Lung (tissue), 12 donors: ENCODE measurements around the gene FGGY. TPM values are rescaled to one million over a fixed set of nuclear protein-coding genes. Genes with fewer than 3 reads are reported as not detected.

Source experiments
- ATAC-seq: fragments of 200-7000 bp; cut with Tn5 transposase; one replicate; pipeline ENCODE4 v1.9.1; 2020; ENCODE audit warnings: moderate number of reproducible peaks; ENCODE audit not compliant: insufficient read depth, low FRiP score
- DNase-seq, 3 donors: peaks; one replicate each; pipeline ENCODE4 v3.0.0-alpha.2; 2013 to 2017
- H3K27ac ChIP-seq, 2 donors: one replicate each; pipeline ENCODE4 v1.5.1; 2013; ENCODE audit warnings: mild to moderate bottlenecking in 2 of 2, moderate library complexity in 2 of 2, control low read depth in 1 of 2, inconsistent platforms in 1 of 2, low read depth in 1 of 2, low read length in 1 of 2
- H3K27me3 ChIP-seq, 3 donors: one replicate each; pipeline ENCODE4 v1.5.1; 2013; ENCODE audit warnings: low read length in 2 of 3; ENCODE audit not compliant: control insufficient read depth in 3 of 3, insufficient read depth in 3 of 3
- H3K36me3 ChIP-seq, 4 donors: one replicate each; pipeline ENCODE4 v1.5.1; 2013; ENCODE audit warnings: low read length in 4 of 4, mild to moderate bottlenecking in 1 of 4, moderate library complexity in 1 of 4; ENCODE audit not compliant: control insufficient read depth in 4 of 4, insufficient read depth in 4 of 4
- H3K4me1 ChIP-seq, 5 donors: one replicate each; pipeline ENCODE4 v1.5.1; 2013; ENCODE audit warnings: low read length in 5 of 5, mild to moderate bottlenecking in 2 of 5, moderate library complexity in 1 of 5; ENCODE audit not compliant: control insufficient read depth in 5 of 5, insufficient read depth in 5 of 5
- H3K4me3 ChIP-seq: one replicate; pipeline ENCODE4 v1.5.1; 2013; ENCODE audit warnings: mild to moderate bottlenecking, control low read depth, moderate library complexity
- H3K9ac ChIP-seq, 2 donors: one replicate each; pipeline ENCODE4 v1.5.1; 2013; ENCODE audit warnings: low read length in 2 of 2, control low read depth in 1 of 2; ENCODE audit not compliant: insufficient read depth in 1 of 2
- H3K9me3 ChIP-seq, 4 donors: one replicate each; pipeline ENCODE4 v1.5.1; 2013; ENCODE audit warnings: low read length in 3 of 4, mild to moderate bottlenecking in 1 of 4, moderate library complexity in 1 of 4; ENCODE audit not compliant: control insufficient read depth in 4 of 4, insufficient read depth in 3 of 4
- WGBS, 2 donors: extraction: QIAGEN DNeasy Blood & Tissue Kit; methylation state at CpG; one replicate each; pipeline ENCODE4 v1.1.7; 2013; 5-methylcytosine and 5-hydroxymethylcytosine counted together
- polyA plus RNA-seq, 2 donors: library from polyadenylated mRNA; stranded (reverse); fragments of 200-250 nt; gene quantifications; one replicate each; pipeline ENCODE4 v1.2.1, GENCODE V29; 2013
- total RNA-seq, 2 donors: library from RNA; depleted of rRNA in 1 of 2; stranded (reverse); fragments of >200 nt in 1 of 2; gene quantifications; one replicate each; pipeline ENCODE4 v1.2.1, GENCODE V29; 2014 to 2021
- TF ChIP-seq, protein P1 (sequence below): IDR thresholded peaks from 2 replicates; pipeline ENCODE4 v1.5.1; 2012; ENCODE audit warnings: mild to moderate bottlenecking; ENCODE audit errors: control extremely low read depth, extremely low read depth
- donor health status: control.
- donor health status: control.
- donor health status: Bipolar disorder and iron deficiency.
- donor health status: healthy.
- donor health status: DM: yes; HTN: yes; CAD: no.

FGGY gene
- total and polyA plus RNA-seq, 4 donors = 16.1 to 42.3 (median 18.3) TPM

DNA sequence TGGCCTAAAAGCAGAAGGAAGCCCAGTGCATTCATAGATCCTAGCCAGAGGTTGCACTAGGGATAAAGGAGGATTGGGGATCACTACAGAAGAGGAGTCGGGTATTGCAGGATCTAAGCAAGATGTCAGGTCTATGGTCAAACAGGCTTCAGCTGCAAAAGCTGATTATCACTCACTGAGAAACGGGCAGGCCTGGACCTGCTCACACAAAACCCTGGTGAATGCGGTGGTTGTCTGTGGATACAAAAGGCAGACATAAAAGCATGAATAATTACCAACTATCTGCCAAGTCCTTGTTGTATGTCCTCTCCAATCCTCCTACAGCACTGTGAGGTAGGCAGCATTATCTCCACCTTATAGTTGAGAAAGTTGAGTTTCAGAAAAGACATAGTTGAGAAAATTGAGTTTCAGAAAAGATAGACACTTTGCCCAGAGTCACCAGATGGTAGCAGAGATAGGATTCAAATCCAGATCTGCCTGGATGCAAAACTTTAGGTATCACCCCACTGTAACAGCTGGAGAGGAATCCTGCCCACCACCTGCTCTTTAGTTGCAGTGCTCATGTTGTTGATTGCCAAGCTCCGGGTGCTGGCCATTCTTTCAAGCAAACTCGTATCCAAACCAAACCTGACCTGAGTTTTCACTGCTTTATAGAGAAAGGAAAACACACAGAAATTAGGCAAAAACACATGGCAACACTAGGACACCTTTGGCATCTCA, 468.3 kb downstream of the FGGY start:
- 75 to 95% methylated on average over 5 of the region's 5 CpGs for WGBS, 2 donors
- TF ChIP-seq, protein P1, sequence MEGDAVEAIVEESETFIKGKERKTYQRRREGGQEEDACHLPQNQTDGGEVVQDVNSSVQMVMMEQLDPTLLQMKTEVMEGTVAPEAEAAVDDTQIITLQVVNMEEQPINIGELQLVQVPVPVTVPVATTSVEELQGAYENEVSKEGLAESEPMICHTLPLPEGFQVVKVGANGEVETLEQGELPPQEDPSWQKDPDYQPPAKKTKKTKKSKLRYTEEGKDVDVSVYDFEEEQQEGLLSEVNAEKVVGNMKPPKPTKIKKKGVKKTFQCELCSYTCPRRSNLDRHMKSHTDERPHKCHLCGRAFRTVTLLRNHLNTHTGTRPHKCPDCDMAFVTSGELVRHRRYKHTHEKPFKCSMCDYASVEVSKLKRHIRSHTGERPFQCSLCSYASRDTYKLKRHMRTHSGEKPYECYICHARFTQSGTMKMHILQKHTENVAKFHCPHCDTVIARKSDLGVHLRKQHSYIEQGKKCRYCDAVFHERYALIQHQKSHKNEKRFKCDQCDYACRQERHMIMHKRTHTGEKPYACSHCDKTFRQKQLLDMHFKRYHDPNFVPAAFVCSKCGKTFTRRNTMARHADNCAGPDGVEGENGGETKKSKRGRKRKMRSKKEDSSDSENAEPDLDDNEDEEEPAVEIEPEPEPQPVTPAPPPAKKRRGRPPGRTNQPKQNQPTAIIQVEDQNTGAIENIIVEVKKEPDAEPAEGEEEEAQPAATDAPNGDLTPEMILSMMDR = no peak
- Histone ChIP-seq H3K27ac (no peak overlapping the region), H3K4me3 (no peak overlapping the region), H3K36me3 (no peaks in the 10 kb centered on the region), H3K4me1 (peaks cover 0 to 12% (median 0%) of the 10 kb centered on the region in 5 donors), H3K9ac (no peak overlapping the region), H3K27me3 (no peaks in the 10 kb centered on the region), H3K9me3 (no peaks in the 10 kb centered on the region)
- ATAC-seq = no peak
- no peak for DNase-seq

DNA sequence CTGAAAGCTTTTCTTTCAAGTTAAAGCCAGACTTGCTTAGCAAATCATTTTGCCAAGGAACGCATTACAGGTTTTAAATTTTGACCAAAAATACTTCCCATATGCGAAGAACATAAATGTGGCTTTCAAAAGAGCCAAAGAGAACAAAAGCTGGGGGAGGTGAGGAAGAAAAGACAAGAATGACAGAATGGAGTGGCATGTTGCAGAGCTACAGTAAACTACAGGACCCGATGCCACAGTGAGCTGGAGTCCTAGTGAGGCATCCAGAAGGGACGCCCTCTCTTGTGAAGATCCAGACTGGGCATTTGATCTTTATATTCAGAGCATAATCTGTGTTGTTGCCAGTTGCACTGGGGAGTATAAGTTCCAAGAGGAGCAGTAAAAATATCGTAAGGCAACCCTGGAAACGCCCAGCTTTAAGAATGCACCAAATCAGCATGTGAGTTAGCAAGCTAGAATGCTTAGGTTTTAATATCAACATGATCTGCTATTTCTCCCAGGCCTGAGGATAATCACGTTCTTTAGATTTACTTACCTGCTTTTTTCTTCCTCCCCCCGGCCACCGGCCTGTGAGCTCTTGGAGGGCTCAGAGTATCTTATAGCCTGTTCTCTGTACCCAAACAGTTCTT, 469.4 kb downstream of the FGGY start:
- 91 to 93% methylated on average over 9 of the region's 9 CpGs for WGBS, 2 donors

DNA sequence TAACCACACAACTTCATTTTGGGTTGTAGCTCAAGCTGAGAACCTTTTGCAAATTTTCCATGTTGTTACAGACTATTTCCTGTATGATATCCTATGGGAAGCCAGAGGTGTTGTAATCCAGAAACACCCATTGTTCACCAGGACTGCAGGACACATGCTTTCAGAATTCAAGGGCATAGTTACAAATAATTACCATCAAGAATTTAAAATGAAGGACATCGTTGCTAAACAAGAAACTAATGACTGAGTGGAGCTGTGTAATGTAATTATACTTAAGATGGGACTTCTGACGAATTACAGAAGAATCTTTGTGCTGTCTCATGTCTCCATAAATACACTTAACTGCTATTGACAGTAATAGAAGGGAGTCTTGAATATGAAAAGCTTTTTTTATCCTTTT, 470.2 kb downstream of the FGGY start:
- H3K9me3 ChIP-seq = no peaks in the 10 kb centered on the region
- H3K9ac ChIP-seq = no peak overlapping the region
- ATAC-seq = no peak
- TF ChIP-seq, protein P1 = no peak
- no peak overlapping the region for H3K27ac ChIP-seq
- 63 to 66% methylated on average over 2 of the region's 2 CpGs for WGBS, 2 donors
- DNase-seq = peak in 1 of 3 donors; percentile 40
- peaks cover 0 to 19% (median 0%) of the 10 kb centered on the region in 5 donors for H3K4me1 ChIP-seq
- no peak overlapping the region for H3K4me3 ChIP-seq
- H3K36me3 ChIP-seq = no peaks in the 10 kb centered on the region
- no peaks in the 10 kb centered on the region for H3K27me3 ChIP-seq

More for the DNA sequence above, 469.4 kb downstream of the FGGY start:
- Histone ChIP-seq H3K36me3 (no peaks in the 10 kb centered on the region), H3K9ac (no peak overlapping the region), H3K9me3 (no peaks in the 10 kb centered on the region), H3K27ac (no peak overlapping the region), H3K27me3 (no peaks in the 10 kb centered on the region), H3K4me1 (peaks cover 0 to 12% (median 0%) of the 10 kb centered on the region in 5 donors), H3K4me3 (no peak overlapping the region)
- ATAC-seq (no peak), DNase-seq (no peak)
- TF ChIP-seq, protein P1 = no peak
